ENCODE data around the gene KIF12.
A peak's percentile ranks its signal among the peaks of the same experiment; 100 is the strongest.

Gene KIF12

DNA sequence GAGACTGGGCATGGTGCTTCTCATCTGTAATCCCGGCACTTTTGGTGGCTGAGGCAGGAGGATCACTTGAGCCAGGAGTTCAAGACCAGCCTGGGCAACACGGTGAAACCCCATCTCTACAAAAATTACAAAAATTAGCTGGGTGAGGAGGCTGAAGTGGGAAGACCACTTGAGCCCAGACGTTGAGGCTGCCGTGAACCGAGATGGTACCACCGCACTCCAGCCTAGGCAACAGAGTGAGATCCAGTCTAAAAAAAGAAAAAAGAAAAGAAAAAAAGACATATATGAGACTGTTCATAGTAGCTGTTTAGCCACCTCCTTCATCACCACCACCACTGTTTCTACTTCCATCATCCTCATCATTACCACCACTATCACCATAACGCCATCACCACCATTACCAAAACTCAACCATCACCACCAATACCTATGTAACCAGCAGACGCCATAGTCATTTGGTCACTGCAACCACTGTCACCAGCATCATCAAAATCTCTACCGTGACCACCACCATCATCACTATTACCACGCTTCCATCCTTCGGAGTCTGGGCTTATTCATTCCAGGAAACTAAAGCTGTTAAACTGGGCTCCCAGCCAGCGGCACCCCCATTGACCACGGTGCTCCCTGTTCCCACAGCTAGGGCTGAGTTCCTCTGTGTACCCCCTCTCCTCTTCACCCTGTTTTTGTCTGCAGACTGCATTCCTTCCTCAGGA lies 8.4 kb upstream of the KIF12 start:
- no peak for DNase-seq (ENCODE audit: low read depth in 2 of 3, low spot score in 1 of 3)

DNA sequence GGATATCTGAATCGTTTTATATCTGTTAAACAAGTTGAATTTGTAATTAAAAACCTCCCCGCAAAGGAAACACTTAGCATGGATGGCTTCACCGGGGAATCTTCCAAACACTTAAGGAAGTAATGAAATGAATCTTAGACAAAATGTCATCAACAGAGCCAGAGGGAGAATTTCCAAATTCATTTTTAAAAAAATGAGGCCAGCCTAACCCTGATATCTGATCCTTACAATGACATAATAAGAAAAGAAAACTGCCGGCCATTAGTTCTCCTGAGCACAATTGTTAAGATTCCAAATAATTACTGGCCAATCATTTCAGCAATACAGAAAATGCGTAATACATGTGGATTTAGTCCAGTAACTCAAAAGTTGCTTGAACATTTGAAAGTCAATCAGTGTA lies 6.1 kb upstream of the KIF12 start:
- no peak for DNase-seq (ENCODE audit: low read depth in 2 of 3, low spot score in 1 of 3)

GRCh38 chr9:114102484-114102883 lies 3.4 kb upstream of the KIF12 start:
- DNase-seq (ENCODE audit: low read depth in 2 of 3, low spot score in 1 of 3) = no peak

GRCh38 chr9:114100536-114100935 lies 1.4 kb upstream of the KIF12 start:
- no peak for DNase-seq (ENCODE audit: low read depth in 2 of 3, low spot score in 1 of 3)

GRCh38 chr9:114099669-114100270 lies 678 bp upstream of the KIF12 start:
- DNase-seq (ENCODE audit: low read depth in 2 of 3, low spot score in 1 of 3) = no peak

DNA sequence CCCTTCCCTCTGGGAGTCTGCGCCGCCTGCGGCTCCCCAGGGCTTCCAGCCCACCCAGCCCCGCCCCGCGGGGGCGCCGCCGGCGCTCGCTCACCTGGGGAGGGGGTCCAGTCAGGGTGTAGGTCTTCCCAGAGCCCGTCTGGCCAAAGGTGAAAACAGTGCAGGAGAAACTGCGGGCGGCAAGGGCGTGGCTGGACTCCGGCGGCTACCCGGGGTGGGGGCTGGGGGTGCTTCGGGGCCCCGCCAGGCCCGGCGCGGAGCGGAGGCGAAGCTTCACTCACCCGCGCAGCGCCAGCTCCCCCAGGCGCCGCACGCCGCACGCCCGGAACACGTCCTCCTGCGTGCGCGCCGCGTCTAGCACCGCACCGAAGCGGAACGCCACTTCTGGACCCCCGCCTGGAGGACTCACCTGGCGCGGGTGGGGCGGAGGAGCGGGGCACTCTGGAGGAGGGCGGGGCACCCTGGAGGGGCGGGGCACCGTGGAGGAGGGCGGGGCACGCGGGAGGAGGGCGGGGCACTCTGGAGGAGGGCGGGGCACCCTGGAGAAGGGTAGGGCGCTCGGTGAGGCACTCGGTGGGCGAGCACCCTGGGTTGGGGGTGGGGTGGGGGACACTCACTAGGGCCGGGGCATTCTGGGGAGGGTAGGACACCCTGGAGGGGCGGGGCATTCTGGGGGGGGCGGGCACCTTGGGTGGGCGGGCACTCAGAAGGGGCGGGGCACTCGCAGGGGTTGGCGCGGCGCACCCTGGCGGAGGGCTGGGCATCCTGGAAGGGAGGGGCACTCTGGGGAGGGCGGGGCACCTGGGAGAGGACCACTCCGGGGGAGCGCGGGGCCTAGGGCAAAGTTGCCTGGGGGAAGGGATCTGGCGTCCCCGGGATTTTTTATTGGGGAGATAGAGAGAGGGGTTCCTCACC lies 814 bp downstream of the KIF12 start:
- peak in 1 of 3 donors; percentile 22 for DNase-seq (ENCODE audit: low read depth in 2 of 3, low spot score in 1 of 3)

- DNase-seq (ENCODE audit: low read depth in 2 of 3, low spot score in 1 of 3) = no peak
Measured at GRCh38 chr9:114097613-114098020, 1.5 kb downstream of the KIF12 start.

DNA sequence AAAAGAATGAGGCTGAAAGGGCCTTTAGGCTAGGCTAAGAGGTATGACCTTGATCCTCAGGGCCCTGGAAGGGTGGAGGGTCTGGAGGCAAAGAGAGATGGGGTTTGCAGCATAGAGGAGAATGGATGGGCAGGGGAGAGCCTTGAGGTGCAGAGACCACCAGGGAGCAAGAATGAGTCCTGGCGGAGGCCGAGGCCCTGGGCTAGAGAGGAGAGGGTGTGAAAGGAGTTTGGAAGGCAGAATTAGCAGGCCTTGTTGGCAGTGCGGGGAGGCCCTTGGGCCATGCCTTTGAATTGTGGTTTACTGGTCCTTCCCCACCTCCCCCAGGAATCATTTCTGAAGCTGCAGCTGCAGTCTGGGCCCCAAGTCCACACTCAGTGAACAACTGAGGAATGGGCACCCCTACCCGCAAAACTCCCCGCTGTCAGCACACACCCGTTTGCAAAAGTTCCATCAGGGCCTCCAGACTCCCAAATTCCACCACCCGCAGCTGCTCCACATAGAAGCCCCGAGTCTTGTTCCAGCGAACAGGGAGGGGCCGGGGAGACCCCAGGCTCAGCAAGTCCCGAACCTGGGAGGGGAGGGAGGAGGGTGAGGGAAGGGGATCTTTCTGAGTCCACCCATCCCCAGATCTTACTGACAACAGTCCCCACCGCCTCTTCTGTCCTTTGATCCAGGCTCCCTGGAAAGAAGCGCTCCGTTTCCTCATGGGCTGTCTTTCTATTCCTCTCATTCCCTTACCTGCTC lies 2.1 kb downstream of the KIF12 start:
- no peak for DNase-seq (ENCODE audit: low read depth in 2 of 3, low spot score in 1 of 3)

DNA sequence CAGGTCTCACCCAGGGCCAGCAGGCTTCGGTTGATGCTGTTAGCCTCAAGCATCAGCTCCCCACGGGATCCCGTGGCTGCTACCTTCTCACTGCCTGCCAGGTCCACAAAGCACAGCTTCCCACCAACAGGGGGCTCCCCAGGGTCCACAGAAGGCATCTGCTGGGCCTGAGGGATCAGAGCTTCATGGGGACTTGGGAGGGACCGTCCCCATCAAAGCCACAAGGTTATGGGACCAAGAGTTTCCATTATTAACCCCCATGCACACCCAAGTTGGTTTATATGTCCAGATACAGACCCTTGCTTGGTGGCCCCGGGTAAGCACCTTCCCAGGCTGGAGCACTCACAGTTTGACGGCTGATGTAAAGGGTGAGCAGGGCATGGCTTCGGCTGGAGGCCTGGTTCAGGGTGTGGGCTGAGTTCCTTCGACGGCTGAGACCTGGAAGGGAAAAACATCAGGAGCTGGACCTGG lies 3.0 kb downstream of the KIF12 start:
- DNase-seq (ENCODE audit: low read depth in 2 of 3, low spot score in 1 of 3) = no peak

GRCh38 chr9:114094971-114095370 lies 4.1 kb downstream of the KIF12 start:
- no peak for DNase-seq (ENCODE audit: low read depth in 2 of 3, low spot score in 1 of 3)

GRCh38 chr9:114093761-114094505 lies 5.2 kb downstream of the KIF12 start:
- no peak for DNase-seq (ENCODE audit: low read depth in 2 of 3, low spot score in 1 of 3)

DNA sequence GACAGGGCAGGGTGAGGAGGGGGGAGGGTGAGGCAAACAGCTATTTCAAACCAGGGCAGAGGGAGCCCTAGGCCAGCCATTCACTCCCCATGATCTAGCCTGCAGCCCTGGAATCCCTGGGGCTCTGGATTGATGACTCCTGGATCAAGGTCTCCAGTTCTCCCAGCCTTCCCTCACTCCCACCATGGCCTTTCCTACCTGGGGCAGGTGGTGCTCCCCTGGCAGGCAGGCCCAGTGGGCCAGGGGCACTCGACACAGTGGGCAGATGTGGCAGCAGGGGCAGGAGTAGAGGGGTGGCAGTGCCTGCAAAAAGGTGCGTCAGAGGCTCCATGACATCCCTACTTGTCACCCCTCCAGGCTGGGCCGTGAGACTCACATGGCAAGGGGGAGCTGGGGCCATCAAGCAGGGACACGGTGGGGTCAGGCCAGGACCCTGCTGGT lies 6.0 kb downstream of the KIF12 start:
- no peak for DNase-seq (ENCODE audit: low read depth in 2 of 3, low spot score in 1 of 3)

GRCh38 chr9:114092336-114092735 lies 6.8 kb downstream of the KIF12 start:
- DNase-seq (ENCODE audit: low read depth in 2 of 3, low spot score in 1 of 3) = no peak

- DNase-seq (ENCODE audit: low read depth in 2 of 3, low spot score in 1 of 3) = no peak
Measured at GRCh38 chr9:114091711-114092110, 7.4 kb downstream of the KIF12 start.

DNA sequence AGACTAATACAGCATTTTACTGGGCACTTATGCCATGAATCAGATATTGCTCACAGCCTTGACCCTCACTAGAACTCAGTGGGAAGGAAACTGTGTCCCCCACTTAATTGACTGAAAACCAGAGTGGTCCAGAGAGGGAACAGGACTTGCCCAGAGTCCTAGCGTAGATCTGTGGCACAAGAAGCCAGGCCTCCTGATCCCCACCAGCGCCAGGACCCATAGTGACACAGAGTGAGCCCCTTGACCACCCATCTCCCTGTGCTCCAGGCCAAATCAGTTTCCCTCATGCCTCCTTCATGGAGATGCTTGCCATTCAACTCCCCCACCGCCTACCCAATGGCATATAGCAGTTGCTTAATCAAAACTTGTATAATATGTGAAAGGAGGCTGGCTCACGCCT lies 8.3 kb downstream of the KIF12 start:
- DNase-seq (ENCODE audit: low read depth in 2 of 3, low spot score in 1 of 3) = no peak

GRCh38 chr9:114089206-114089840 lies 9.8 kb downstream of the KIF12 start:
- no peak for DNase-seq (ENCODE audit: low read depth in 2 of 3, low spot score in 1 of 3)

GRCh38 chr9:114088571-114089170 lies 10.4 kb downstream of the KIF12 start:
- DNase-seq (ENCODE audit: low read depth in 2 of 3, low spot score in 1 of 3) = no peak

GRCh38 chr9:114087721-114088120 lies 11.4 kb downstream of the KIF12 start:
- DNase-seq (ENCODE audit: low read depth in 2 of 3, low spot score in 1 of 3) = no peak

DNA sequence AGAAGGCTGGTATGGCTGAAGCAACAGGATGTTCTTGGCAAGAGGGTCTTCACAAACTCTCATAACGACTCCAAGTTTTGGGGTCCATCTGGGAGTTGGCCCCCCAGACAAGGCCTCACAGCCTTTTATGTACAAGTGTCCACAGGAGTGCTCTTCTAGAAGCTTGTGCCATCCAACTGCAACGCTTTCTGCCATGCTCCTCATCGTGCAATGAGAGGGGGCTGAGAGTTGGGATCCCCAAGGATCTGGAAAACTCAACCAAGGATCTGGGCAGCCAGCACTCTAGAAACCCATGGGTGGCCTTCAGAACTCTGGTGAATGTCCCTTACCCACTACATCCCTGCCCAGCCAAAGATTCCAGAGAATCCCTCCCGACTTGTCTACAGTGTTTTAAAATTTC lies 12.5 kb downstream of the KIF12 start:
- DNase-seq (ENCODE audit: low read depth in 2 of 3, low spot score in 1 of 3) = no peak

DNA sequence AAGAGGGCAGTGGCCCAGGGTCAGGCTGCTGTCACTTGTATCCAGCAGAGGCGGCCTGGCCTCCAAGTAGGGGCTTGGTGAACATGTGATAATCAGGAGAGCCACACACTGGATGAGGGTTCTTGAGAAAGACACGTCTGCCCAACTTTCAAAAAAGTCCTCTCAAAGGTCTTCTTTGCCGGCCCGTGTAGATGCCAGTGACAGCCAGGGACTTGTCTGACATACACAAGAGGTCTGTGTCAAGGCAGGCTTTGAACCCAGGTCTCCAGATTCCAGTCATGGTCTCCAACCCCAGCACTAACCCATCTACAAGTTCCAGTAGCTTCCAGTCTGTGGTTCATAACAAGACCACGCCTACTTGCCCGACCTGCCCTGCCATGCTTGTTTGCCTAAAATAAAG lies 13.1 kb downstream of the KIF12 start:
- DNase-seq (ENCODE audit: low read depth in 2 of 3, low spot score in 1 of 3) = no peak

Measured in stimulated activated CD4-positive, alpha-beta T cell treated with anti-CD3 and anti-CD28 coated beads, Interleukin-12 subunit alpha, Interleukin-12 subunit beta, amount 100 ng/mL, for 48 hours (primary cell).